SK-N-SH (cell line): ENCODE measurements around the gene ATP2B2. TPM values are rescaled to one million over a fixed set of nuclear protein-coding genes. Genes with fewer than 3 reads are reported as not detected.

Source experiments
- CTCF ChIA-PET: fragments of 300-600, 350-600 bp; formaldehyde crosslinking; extraction: SDS; loops from one replicate; lab custom pipeline; 2021; lab: Yijun Ruan, JAX
- POLR2A ChIA-PET: fragments of 350-600 bp; sonication (Branson Sonifier 250); formaldehyde crosslinking; extraction: SDS; loops from one replicate; lab custom pipeline; 2020; ENCODE audit warnings: antibody characterized with exemption, inconsistent platforms; lab: Yijun Ruan, JAX
- DNase-seq: peaks from one replicate; pipeline ENCODE4 v3.0.0; 2012
- H2AFZ ChIP-seq: fragments of 200-600 bp; sonication (generic); 2 replicates; pipeline ENCODE4 v1.8.1; 2016; ENCODE audit warnings: antibody characterized with exemption, mild to moderate bottlenecking, low read depth
- H3F3A ChIP-seq: fragments of 200-600 bp; sonication (generic); replicated peaks from 2 replicates; pipeline ENCODE3; 2016; ENCODE audit warnings: antibody characterized with exemption, mild to moderate bottlenecking; ENCODE audit not compliant: insufficient read depth
- H3K27ac ChIP-seq, 2 experiments: fragments of 200-500 bp in 1 of 2; fragments of 200-600 bp in 1 of 2; sonication (Bioruptor generic) in 1 of 2; sonication (generic), shearing (Covaris generic) in 1 of 2; 2 replicates each; pipeline versions ENCODE4 v1.5.1 to v1.6.1; 2014 to 2016; ENCODE audit warnings: low read depth in 2 of 2, inconsistent platforms in 1 of 2, low read length in 1 of 2, mild to moderate bottlenecking in 1 of 2, mixed read lengths in 1 of 2
- H3K27me3 ChIP-seq: fragments of 200-600 bp; sonication (generic), shearing (Covaris generic); 2 replicates; pipeline ENCODE4 v1.6.1; 2016; ENCODE audit warnings: mixed run types; ENCODE audit not compliant: insufficient read depth
- H3K36me3 ChIP-seq, 2 experiments: fragments of 200-500 bp in 1 of 2; fragments of 200-600 bp in 1 of 2; sonication (Bioruptor generic) in 1 of 2; sonication (generic) in 1 of 2; replicated peaks in 1 of 2; 2 replicates each; pipeline versions ENCODE3 to v1.5.1; 2014 to 2016; ENCODE audit warnings: low read length in 1 of 2, mild to moderate bottlenecking in 1 of 2; ENCODE audit not compliant: insufficient read depth in 2 of 2, control insufficient read depth in 1 of 2
- H3K4me1 ChIP-seq, 2 experiments: fragments of 200-500 bp in 1 of 2; fragments of 200-600 bp in 1 of 2; sonication (Bioruptor generic) in 1 of 2; sonication (generic), shearing (Covaris generic) in 1 of 2; 2 replicates each; pipeline versions ENCODE4 v1.5.1 to v1.6.1; 2014 to 2016; ENCODE audit warnings: low read depth in 1 of 2, low read length in 1 of 2, mixed run types in 1 of 2; ENCODE audit not compliant: insufficient read depth in 2 of 2, control insufficient read depth in 1 of 2
- H3K4me2 ChIP-seq: fragments of 200-600 bp; sonication (generic), shearing (Covaris generic); 2 replicates; pipeline ENCODE4 v1.6.1; 2017; ENCODE audit warnings: mixed run types
- H3K4me3 ChIP-seq, 2 experiments: fragments of 200-500 bp in 1 of 2; fragments of 200-600 bp in 1 of 2; sonication (Bioruptor generic) in 1 of 2; sonication (generic), shearing (Covaris generic) in 1 of 2; 2 replicates each; pipeline versions ENCODE4 v1.5.1 to v1.8.1; 2014 to 2016; ENCODE audit warnings: low read depth in 2 of 2, inconsistent platforms in 1 of 2, low read length in 1 of 2, mild to moderate bottlenecking in 1 of 2, mixed read lengths in 1 of 2, moderate library complexity in 1 of 2
- H3K79me2 ChIP-seq: fragments of 200-600 bp; sonication (generic); 2 replicates; pipeline ENCODE4 v1.8.1; 2017; ENCODE audit warnings: mild to moderate bottlenecking; ENCODE audit not compliant: insufficient read depth
- H3K9ac ChIP-seq: fragments of 200-600 bp; sonication (generic); 2 replicates; pipeline ENCODE4 v1.6.1; 2017; ENCODE audit warnings: mixed run types
- H3K9me2 ChIP-seq: fragments of 200-600 bp; sonication (generic); 2 replicates; pipeline ENCODE4 v1.6.1; 2017; ENCODE audit warnings: mixed run types
- H3K9me3 ChIP-seq: fragments of 200-600 bp; sonication (generic); 2 replicates; pipeline ENCODE4 v1.6.1; 2017; ENCODE audit warnings: mixed run types, mild to moderate bottlenecking, moderate library complexity
- H4K20me1 ChIP-seq: fragments of 200-600 bp; sonication (generic); 2 replicates; pipeline ENCODE4 v1.6.1; 2017; ENCODE audit warnings: mild to moderate bottlenecking, mixed run types; ENCODE audit not compliant: insufficient read depth
- EP300 ChIP-seq, 2 experiments: IDR thresholded peaks; 2 replicates each; pipeline versions ENCODE4 v1.4.0 to v1.6.1; 2012; ENCODE audit warnings: borderline replicate concordance in 1 of 2, low read depth in 1 of 2, low read length in 1 of 2
- EZH2phosphoT487 ChIP-seq: fragments of 200-600 bp; sonication (generic); IDR thresholded peaks from 2 replicates; pipeline ENCODE4 v1.6.1; 2017; ENCODE audit warnings: low read depth, mixed run types, mild to moderate bottlenecking, antibody characterized with exemption, moderate library complexity, borderline replicate concordance
- FOXM1 ChIP-seq: IDR thresholded peaks from 2 replicates; pipeline ENCODE4 v1.4.0; 2012; ENCODE audit warnings: low read depth, mild to moderate bottlenecking
- JUND ChIP-seq: IDR thresholded peaks from 2 replicates; pipeline ENCODE4 v1.4.0; 2012
- MAX ChIP-seq: IDR thresholded peaks from 2 replicates; pipeline ENCODE4 v1.4.0; 2012; ENCODE audit warnings: low read depth
- PBX3 ChIP-seq: IDR thresholded peaks from 2 replicates; pipeline ENCODE4; 2012
- POLR2AphosphoS5 ChIP-seq: IDR thresholded peaks from 2 replicates; pipeline ENCODE4 v1.6.1; 2012; ENCODE audit warnings: low read depth, low read length
- RAD21 ChIP-seq: IDR thresholded peaks from 2 replicates; pipeline ENCODE4 v1.6.1; 2012; ENCODE audit warnings: mild to moderate bottlenecking, low read length
- RCOR1 ChIP-seq: fragments of 150-350 bp; IDR thresholded peaks from 2 replicates; pipeline ENCODE4 v1.6.1; 2017; ENCODE audit warnings: antibody characterized with exemption, low read length
- REST ChIP-seq: IDR thresholded peaks from 2 replicates; pipeline ENCODE4 v1.6.1; 2012; ENCODE audit warnings: mild to moderate bottlenecking, low read depth, low read length, moderate library complexity
- RXRA ChIP-seq: IDR thresholded peaks from 2 replicates; pipeline ENCODE4 v1.4.0; 2012; ENCODE audit warnings: low read depth, mild to moderate bottlenecking, borderline replicate concordance
- SIN3A ChIP-seq: IDR thresholded peaks from 2 replicates; pipeline ENCODE4 v1.6.1; 2012; ENCODE audit warnings: low read depth, mild to moderate bottlenecking, low read length, moderate library complexity, borderline replicate concordance
- TAF1 ChIP-seq: IDR thresholded peaks from 2 replicates; pipeline ENCODE4 v1.6.1; 2012; ENCODE audit warnings: low read depth, mild to moderate bottlenecking, low read length, moderate library complexity, borderline replicate concordance
- TCF12 ChIP-seq: IDR thresholded peaks from 2 replicates; pipeline ENCODE4 v1.4.0; 2012
- TEAD4 ChIP-seq: IDR thresholded peaks from 2 replicates; pipeline ENCODE4 v1.4.0; 2012; ENCODE audit warnings: mild to moderate bottlenecking, borderline replicate concordance; ENCODE audit not compliant: insufficient read depth
- WGBS: methylation state at CpG from one replicate; pipeline ENCODE4 v1.1.6; 2017; ENCODE audit warnings: low lambda C conversion rate; 5-methylcytosine and 5-hydroxymethylcytosine counted together
- polyA plus RNA-seq, 3 experiments: library from polyadenylated mRNA; depleted of rRNA; stranded (reverse); fragments of >200 nt; gene quantifications; 2 replicates each; pipeline ENCODE4 v1.2.3, GENCODE V29; 2012
- TF ChIP-seq, protein P1 (sequence below): fragments of 200-600 bp; sonication (generic); IDR thresholded peaks from 2 replicates; pipeline ENCODE4 v1.6.1; 2017; ENCODE audit warnings: antibody characterized with exemption, mild to moderate bottlenecking, moderate library complexity
- TF ChIP-seq, protein P2 (sequence below): fragments of 150-350 bp; IDR thresholded peaks from 2 replicates; pipeline ENCODE4 v1.6.1; 2017; ENCODE audit warnings: antibody characterized with exemption, low read length, low read depth, borderline replicate concordance
- TF ChIP-seq, protein P3 (sequence below): IDR thresholded peaks from 2 replicates; pipeline ENCODE4 v1.4.0; 2012; ENCODE audit warnings: low read depth, borderline replicate concordance

The ATP2B2 gene
- polyA plus RNA-seq, 1 of the 3 experiments (the other 2 are of a cell fraction): 0.15 TPM

DNA sequence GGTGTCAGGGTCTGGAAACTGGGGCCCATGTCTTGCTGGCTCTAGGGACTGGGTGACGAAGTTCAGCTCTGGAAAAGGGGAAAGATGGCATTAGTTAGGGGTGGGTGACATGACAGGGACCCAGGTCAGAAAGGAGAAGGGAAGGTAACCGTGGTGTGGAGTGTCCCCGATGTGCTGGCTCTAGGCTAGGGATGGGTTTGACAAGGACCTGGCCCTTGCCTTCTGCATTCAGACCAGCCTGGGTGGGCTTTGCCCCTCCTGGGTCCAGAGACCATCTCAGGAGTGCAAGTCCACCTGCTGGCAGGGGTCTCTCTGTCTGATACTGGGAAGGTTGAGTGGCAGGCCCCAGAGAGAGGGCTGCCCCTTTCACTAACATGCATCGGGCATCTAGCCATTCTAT lies 28.7 kb upstream of the ATP2B2 start:
- no peaks in the 10 kb centered on the region for H3K36me3 ChIP-seq
- no peaks in the 10 kb centered on the region for H3K9me2 ChIP-seq
- WGBS: 27% methylated on average over 4 of the region's 4 CpGs
- ChIA-PET POLR2A (no interaction called here), CTCF (no interaction called here)
- no peaks in the 10 kb centered on the region for H4K20me1 ChIP-seq
- H3F3A ChIP-seq: no peaks in the 10 kb centered on the region
- no peak overlapping the region for H3K4me2 ChIP-seq
- TF ChIP-seq, protein P1, sequence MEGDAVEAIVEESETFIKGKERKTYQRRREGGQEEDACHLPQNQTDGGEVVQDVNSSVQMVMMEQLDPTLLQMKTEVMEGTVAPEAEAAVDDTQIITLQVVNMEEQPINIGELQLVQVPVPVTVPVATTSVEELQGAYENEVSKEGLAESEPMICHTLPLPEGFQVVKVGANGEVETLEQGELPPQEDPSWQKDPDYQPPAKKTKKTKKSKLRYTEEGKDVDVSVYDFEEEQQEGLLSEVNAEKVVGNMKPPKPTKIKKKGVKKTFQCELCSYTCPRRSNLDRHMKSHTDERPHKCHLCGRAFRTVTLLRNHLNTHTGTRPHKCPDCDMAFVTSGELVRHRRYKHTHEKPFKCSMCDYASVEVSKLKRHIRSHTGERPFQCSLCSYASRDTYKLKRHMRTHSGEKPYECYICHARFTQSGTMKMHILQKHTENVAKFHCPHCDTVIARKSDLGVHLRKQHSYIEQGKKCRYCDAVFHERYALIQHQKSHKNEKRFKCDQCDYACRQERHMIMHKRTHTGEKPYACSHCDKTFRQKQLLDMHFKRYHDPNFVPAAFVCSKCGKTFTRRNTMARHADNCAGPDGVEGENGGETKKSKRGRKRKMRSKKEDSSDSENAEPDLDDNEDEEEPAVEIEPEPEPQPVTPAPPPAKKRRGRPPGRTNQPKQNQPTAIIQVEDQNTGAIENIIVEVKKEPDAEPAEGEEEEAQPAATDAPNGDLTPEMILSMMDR: no peak
- TF ChIP-seq JUND (no peak), FOXM1 (no peak), TCF12 (no peak), PBX3 (no peak), SIN3A (no peak), REST (no peak), RCOR1 (no peak), MAX (no peak), TAF1 (no peak), RXRA (no peak), TEAD4 (no peak), POLR2AphosphoS5 (no peak), RAD21 (no peak), EP300 (IDR thresholded peaks at IDR 0.05; ENCODE audit: borderline replicate concordance in 1 of 2, low read depth in 1 of 2, low read length in 1 of 2) (no peak), EZH2phosphoT487 (no peak)
- TF ChIP-seq, protein P2, sequence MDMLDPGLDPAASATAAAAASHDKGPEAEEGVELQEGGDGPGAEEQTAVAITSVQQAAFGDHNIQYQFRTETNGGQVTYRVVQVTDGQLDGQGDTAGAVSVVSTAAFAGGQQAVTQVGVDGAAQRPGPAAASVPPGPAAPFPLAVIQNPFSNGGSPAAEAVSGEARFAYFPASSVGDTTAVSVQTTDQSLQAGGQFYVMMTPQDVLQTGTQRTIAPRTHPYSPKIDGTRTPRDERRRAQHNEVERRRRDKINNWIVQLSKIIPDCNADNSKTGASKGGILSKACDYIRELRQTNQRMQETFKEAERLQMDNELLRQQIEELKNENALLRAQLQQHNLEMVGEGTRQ: no peak
- TF ChIP-seq, protein P3, sequence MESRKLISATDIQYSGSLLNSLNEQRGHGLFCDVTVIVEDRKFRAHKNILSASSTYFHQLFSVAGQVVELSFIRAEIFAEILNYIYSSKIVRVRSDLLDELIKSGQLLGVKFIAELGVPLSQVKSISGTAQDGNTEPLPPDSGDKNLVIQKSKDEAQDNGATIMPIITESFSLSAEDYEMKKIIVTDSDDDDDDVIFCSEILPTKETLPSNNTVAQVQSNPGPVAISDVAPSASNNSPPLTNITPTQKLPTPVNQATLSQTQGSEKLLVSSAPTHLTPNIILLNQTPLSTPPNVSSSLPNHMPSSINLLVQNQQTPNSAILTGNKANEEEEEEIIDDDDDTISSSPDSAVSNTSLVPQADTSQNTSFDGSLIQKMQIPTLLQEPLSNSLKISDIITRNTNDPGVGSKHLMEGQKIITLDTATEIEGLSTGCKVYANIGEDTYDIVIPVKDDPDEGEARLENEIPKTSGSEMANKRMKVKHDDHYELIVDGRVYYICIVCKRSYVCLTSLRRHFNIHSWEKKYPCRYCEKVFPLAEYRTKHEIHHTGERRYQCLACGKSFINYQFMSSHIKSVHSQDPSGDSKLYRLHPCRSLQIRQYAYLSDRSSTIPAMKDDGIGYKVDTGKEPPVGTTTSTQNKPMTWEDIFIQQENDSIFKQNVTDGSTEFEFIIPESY: no peak
- H3K27me3 ChIP-seq: no peaks in the 10 kb centered on the region
- no peak for DNase-seq
- H3K4me1 ChIP-seq: no peaks in the 10 kb centered on the region
- H2AFZ ChIP-seq: no peak overlapping the region
- no peak overlapping the region for H3K4me3 ChIP-seq
- H3K9me3 ChIP-seq: no peaks in the 10 kb centered on the region
- H3K27ac ChIP-seq: no peak overlapping the region
- no peak overlapping the region for H3K9ac ChIP-seq
- H3K79me2 ChIP-seq: no peaks in the 10 kb centered on the region
